Measurements from ENCODE around the gene MARK4.
A peak's percentile ranks its signal among the peaks of the same experiment; 100 is the strongest.
"Not testable (repeated sequence)": the region's sequence is repeated elsewhere in the genome, so short reads cannot be mapped to it uniquely, and the experiment has no call there.

The MARK4 gene

DNA sequence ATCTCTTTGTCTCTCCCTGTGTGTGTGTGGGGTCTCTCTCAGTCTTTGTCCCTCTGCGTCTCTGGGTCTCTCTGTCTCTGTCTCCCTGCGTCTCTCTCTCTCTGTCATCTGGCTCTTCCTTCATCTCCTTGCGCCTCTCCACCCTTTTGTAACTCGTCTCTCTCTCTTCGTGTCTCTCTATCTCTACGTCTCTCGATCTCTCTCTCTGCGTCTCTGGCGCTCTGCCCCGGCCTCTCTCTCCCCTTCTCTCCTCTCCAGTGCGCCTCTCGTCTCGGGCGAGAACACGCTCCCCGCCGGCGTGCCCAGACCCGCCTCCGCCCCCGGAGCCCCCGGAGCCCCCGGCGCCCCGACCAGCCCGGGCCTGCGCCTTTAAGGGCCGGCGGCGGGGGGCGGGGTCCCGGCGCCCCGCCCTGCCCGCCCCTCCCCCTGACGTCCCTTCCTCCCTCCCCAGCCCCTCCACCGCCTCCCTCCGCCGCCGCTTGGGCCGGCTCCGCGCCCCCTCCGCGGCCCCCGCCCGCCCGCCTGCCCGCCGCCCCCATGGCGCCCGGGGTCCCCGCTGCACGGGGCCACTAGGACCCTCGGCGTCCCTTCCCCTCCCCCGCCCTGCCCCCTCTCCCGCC lies at the start of gene MARK4:
Gene MARK4 (plus strand): TSS at position 440 of the 620 bp plus-strand sequence. CDS start 318 bp downstream, outside the sequence.
- DNase-seq, result peak; percentile 48

DNA sequence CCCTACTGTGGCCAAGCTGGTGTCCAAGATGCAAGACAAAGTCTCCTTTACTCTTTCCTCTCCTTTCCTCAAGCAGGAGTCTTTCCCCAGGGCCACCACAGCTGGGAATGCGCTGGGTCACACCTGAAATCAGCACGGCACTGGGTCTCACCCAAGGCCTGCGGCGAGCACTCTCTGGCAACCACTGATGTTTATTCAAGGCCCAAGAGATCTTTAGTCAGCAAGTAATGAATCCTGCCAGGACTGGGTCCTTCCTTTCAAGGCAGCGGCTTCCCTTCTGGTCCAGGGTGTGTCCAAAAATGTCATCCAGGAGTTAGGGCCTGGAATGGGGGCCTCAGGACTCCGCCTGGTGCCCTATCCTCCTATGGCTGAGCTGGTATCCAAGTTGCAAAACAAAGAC lies 48.4 kb upstream of the MARK4 start:
- no peak for DNase-seq

DNA sequence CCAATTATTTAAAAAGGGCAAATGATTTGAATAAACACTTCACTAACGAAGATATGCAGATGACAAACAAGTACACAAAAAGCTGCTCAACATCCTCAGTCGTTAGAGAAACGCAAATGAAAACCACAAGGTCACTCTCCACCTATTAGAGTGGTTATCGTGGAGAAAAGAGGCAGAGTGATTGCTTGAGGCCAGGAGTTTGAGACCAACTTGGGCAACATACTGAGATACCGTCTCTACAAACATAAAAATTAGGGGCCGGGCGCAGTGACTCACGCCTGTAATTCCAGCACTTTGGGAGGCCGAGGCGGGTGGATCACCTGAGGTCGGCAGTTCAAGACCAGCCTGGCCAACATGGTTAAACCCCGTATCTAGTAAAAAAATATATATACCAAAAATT lies 45.3 kb upstream of the MARK4 start:
- DNase-seq, result no peak

DNA sequence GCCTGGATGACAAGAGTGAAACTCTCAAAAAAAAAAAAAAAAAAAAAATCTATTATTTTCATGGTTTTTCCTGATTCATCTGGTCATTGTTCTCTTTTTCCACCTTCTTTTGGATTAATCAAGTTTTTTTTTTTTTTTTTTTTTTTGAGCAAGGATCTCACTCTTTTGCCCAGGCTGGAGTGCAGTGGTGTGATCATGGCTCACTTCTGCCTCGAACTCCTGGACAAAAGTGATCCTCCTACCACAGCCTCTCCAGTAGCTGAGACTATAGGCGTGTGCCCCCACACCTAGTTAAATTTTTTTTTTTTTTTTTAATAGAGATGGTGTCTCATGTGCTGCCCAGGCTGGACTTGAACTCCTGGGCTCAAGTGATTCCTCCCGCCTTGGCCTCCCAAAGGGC lies 44.7 kb upstream of the MARK4 start:
- DNase-seq, result no peak

DNA sequence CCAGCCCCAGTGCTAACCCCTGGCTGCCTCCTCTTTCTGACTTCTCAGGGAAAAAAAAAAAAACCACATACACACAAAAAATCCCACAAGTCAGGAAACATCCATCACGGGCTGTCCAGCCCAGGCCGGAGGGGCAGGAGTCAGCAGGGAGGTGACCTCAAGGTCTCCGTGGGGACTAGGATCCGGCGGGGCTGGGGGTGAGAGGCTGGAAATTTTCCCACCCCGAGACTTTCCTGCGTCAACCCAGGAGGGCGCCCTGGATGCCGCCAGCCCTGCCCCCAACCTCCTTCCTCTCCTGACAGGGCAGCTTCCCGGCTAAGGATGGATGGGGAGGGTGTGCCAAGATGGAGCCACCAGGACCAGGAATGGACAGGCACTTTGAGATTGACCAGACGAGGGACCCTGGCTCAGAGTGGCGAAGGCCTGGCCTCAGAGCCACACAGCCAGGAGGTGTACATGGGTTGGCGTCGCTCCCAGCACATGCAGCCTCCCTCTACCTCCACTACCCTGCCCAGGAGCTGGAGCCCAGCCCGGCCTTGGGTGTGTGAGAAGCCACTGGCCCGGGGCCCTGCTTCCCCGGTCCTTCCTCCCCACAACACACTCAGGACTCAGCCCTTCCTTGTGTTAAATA lies 39.2 kb upstream of the MARK4 start:
- DNase-seq, result no peak

DNA sequence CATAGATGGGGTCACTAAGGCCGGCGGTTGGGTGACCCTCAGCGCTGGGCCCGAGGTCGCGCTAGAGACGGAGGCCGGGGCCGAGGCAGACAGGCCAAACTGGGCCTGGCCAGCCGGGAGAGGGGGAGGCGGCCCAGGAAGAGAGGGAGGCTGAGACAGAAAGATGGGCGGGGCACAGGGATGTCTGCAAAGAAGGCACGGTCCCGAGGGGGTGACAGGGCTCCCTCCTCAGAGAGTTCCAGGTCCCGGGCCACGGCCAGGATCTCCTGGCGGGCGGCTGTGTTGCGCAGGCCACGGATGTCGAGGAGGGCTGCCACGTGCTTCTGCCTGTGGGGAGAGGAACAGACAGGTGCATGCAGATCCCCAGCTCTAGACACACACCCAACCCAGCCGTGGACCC lies 38.0 kb upstream of the MARK4 start:
- no peak for DNase-seq

DNA sequence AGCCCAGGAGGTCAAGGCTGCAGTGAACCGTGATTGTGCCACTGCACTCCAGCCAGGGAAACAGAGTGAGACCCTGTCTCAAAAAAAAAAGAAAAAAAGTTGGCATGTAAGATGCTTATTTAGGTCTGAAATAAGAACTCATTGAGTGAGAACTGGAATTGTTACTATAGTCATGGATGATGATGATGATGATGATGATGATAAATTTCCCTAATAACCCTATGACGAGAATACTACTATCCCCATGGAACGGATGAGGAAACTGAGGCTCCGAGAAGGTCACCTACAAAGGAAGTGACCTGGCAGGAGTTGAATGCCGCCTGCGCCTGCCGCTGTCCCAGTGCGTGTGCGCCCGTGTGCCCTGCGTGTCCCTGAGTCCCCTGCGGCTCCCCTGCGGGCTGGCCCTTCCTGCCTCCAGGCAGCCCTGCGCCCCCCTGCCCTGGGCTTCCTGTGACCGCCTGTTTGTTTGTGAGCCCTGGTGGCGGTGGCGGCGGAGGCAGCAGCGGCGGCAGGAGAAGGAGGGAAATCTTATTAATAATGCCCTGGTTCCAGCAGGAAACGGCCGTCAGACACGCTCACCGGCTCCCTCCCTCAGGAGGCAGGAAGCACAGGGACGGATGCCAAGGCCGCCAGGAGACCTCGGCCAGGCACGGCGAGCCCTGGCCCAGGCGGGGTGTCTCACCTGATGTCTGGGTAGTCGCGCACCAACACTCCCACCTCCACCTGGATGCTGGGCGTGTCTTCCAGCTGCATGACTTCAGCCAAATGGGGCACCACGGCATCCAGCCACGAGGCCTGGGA lies 35.5 kb upstream of the MARK4 start:
- DNase-seq, result no peak

DNA sequence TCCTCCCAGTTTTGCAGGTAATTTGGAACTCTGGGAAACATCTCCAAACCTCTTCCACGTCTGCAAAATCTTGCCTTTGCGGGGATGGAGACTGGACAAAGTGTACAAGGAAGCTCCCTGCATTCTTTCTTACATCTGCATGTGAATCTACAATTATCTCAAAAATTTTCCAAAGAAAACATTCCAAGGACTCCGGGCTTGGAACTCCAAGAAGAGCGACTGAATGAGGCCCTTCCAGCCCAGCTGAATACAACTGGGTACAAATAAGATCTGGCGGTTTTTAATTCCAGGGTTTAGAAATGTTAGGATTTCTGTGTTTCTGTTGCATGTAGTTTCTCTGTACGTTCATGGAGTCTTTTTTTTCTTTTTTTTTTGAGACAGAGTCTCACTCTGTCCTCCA lies 34.4 kb upstream of the MARK4 start:
- no peak for DNase-seq

DNA sequence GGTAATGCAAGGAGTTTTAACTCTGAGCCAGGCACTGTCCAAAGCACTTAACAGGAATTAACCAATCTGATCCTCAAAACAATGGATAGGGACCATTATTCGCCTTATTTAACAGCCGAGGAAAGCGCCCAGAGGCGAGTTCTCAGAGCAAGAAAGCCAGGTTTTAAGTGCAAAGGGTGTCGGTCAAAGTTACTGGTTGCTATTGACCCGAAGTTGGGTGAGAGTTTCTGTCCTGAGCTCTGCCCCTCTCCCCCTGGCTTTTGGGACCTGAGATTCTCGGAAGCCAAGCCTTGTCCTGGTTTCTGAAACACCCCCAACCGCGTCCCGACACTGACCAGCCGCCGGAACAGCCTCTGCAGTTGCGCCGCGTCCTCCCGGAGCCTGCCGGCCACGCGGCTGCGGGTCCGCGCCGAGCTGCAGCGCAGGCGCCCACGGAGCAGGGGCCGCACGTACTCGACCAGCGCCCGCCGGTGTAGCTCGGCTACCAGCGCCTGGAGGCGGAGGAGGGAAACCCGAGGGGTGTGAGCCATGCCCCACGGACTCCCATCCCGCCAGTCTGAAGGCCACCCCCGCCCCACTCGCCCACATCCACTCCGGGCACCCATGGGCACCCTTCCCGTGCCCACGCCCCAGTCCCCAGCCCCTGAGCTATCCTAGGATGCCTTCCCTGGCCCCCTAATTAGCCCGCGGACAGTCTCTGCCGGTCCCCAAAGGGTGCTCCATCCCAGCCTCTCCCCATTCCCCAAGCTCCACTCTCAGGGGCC lies 33.7 kb upstream of the MARK4 start:
- DNase-seq, result no peak

DNA sequence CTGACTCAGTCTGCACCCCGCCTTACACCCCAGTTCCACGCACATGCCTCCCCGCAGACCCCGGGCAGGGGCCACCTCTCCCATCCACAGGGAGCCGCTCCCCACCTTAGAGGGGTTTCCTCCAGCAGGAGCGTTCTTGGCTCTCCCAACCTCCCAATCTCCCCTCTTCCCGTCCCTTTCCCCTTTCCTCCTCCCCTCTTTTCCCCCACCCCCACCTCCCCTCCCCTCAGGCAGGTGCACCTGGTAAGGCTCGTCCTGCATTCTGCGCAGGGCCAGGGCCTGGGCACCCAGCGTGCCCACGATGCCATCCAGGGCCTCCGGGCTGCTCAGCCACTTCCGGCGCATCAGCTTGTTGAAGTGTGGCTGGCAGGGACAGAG lies 33.1 kb upstream of the MARK4 start:
- no peak for DNase-seq

DNA sequence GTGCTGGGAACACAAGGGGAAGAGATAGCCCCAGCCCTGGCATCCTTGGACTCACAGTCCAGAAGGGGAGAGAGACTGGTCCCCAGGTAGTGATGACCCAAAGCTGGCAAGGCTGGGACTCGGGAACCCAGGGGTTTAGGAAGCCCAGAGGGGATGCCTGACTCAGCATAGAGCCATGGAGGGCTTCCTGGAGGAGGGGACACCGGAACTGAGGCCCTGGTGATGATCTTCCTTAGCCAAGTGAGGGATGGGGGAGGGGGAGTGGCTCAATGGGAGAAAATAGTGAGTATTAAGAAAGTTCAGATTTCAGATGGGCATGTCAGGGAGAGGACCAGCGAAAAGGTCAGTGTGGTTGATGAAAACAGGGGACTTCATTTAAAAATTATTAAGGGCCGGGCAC lies 32.6 kb upstream of the MARK4 start:
- no peak for DNase-seq

DNA sequence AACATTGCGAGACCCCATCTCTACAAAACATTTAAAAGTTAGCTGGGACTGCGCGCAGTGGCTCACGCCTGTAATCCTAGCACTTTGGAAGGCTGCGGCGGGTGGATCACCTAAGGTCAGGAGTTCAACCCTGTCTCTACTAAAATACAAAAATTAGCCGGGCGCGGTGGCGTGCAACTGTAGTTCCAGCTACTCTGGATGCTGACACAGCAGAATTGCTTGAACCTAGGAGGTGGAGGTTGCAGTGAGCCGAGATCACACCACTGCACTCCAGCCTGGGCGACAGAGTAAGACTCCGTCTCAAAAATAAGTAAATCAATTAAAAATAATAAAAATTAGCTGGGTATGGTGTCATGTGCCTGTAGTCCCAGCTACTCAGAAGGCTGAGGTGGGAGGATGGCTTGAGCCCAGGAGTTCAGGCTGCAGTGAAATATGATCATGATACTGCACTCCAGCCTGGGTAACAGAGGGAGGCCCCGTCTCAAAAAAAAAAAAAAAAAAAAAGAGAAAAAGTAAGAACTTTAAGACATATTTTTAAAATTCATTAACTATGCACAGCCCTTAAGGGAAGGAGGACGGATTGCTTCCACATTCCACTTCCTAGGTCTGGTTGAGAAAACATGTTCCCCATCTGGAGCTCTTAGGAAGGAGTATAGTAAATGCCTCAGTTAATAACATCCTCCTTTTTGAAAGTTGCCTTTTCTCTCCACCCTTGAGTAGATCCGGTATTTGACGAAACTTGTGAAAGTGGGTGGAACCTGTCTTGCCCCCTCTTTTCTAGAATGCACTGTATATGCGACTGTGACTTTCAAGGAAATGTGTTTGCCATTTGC lies 31.9 kb upstream of the MARK4 start:
- DNase-seq, result no peak

DNA sequence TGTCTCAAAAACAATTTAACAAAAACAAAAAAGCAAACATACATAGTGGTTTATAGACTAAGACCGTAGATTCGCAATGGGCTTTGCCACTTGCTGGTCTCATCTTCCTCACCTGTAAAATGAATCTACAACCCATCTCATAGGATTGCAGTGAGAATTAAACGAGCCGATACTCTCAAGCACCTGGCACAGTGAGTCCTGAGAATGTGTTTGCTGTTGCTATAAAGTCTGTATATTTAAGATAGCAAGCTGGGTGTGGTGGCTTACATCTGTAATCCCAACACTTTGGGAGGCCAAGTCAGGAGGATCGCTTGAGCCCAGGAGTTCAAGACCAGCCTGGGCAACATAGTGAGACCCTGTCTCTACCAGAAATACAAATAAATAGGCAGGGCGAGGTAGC lies 28.3 kb upstream of the MARK4 start:
- DNase-seq, result no peak

DNA sequence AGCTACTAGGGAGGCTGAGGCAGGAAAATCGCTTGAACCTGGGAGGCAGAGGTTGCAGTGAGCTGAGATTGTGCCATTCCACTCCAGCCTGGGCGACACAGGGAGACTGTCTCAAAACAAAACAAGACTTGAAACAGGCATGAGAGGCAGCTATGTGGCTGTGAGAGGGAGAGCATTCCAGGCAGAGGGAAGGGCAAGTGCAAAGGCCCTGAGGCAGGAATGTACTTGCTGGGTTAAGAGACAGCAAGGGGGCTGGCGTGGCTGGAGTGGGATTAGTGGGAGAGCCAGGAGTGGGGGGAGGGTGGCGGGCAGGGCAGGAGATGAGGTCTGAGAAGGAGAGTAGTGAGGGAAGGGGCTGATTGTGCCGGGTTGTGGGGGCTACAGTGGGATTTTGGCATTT lies 27.2 kb upstream of the MARK4 start:
- DNase-seq, result no peak

DNA sequence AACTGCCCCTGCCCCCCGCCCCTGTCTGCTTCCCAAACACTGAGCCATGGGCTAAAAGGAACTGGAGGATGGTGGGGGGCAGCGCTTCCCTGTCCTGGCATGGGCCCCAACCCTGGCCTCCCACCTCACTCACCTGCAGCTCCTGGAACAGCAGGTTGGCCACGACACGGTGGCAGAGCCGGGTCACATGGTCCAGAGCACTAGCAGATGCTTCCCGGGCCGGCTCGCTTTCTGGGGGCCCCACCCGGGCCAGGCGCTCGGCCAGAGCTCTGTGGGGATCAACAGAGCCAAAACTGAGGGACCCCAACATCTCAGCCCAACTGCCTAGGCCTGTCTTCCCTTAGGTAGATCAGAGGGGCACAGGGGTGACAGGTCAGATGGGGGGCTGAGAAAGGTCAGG lies 26.4 kb upstream of the MARK4 start:
- no peak for DNase-seq

DNA sequence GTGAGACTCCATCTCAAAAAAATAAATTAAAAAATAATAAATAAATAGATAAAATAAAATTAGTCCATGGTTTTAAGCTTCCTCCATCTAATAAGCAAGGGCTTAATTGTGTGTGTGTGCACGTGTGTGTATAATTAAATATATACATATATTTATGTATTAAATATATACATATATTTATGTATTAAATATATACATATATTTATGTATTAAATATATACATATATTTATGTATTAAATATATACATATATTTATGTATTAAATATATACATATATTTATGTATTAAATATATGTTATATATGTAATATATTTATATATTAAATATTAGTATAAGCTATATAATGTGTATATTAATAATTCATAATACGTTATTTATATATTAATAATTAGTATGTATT lies 22.0 kb upstream of the MARK4 start:
- not testable (repeated sequence) for DNase-seq

DNA sequence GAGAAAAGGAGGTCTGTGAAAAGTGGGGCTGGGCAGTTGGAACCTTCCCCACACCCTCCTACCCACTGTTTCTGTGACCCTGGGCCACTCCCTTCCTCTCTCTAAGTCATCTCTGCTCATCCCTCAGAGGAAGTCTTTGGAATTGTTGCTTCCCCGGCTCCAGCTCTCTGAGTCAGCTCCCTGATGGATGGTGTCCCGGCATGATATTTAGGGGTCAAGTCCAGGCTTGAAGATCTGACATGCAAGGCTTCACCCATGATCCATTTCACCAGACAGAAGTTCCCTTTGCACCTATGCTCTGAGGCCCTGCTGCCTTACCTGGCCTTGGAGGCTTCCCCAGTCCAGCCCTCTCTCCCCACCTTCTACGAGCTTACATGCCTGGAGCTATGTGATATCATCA lies 19.2 kb upstream of the MARK4 start:
- no peak for DNase-seq

DNA sequence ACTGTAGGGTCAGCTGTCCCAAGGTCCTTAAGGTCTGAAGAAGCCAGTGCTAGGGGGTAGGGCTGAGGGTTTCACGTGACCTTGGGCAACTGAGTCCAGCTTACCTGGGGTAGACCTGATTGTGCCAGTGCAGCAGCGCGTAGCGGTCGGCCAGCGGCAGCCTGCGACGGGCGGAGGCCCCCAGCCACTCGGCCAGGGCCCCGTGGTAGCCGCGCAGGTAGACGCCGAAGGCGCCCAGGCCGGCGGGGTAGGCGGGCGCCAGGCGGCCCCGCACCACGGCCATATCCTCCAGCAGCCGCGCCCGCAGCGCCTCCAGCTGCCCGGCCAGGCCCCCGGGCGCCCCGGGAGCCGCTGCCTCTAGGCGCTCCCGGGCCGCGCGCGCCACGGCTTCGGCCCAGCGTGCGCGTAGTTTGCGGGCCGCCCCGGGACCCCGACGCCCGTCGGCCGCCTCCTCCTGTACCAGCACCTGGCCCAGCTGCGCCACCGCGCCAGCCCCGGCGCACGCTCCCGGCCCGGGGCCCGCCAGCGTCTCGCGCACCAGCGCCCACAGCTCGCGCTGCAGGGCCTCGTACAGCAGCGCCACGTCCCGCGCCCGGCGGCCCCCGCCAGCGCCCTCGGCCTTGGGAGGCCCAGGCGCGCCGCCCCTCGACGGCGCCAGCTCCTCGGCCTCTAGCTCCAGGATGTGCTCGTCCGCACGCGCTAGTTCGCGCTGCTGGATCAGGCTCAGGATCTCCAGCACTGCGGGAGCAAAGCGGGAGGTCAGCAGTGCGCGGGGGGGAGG lies 16.8 kb upstream of the MARK4 start:
- no peak for DNase-seq

DNA sequence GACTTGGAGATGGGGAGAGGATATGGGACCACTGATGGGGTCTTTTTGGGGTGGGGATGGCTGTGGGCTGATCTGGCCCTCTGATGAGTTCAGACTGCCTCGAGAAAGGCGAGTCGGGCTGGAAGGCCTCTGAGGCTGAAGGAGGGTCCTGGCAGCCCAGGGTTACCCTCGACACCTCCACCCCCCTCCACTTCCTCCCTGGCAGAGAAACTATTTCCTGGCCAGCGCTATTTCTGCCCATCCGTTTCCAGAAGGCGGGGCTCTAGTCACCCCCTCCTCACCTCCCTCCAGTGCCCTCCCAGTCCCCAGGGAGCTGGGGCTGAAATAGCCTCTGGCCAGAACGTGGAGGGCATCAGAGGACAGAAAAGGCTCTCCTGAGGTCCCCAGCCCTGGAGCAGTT lies 15.6 kb upstream of the MARK4 start:
- DNase-seq, result no peak

DNA sequence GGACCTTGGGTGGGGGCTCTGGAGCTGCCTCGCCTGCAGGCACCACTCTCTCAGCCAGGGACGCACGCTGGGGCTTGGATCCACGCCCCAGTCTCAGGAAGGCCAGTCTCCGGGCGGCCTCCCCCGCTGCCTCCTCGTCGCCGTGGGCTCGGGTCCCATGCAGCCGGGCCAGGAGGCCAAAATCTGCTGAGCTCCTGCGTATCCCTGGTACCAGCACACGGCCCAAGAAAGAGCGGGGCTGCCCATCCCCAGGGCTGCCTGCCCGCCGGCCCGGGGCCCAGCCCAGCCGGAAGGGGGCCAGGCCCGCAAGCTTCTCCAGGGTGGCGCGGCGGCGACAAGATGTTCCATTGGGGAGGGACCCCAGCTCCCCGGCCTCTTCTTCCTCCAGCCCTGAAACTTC lies 12.5 kb upstream of the MARK4 start:
- DNase-seq, result no peak

DNA sequence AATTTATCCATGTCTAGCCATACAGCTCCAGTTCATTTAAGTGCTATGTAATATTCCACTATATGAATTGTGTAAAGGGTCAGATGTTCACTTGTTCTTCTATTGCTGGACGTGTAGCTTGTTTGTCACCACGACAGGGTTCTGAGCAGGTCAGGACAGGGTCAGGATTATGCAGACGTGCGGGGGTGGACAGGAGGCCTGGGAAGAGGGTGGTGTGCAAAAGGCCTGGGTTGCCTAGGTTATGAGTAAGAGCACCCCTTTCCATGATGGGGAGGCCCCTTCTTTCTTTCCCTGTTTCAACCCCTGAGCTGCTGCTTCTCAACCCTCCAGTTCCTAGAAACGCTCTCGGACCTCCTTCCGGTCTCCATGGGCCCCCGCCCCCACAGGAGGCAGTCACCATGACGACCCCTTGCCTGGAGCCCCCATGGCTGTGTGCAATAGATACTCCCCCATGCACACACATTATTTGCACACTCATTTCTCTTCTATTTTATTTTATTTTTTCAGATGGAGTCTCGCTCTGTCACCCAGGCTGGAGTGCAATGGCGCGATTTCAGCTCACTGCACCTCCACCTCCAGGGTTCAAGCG lies 7.8 kb upstream of the MARK4 start:
- no peak for DNase-seq
